GM23248 (cell line): ENCODE measurements around the gene ZMIZ1. TPM values are rescaled to one million over a fixed set of nuclear protein-coding genes. Genes with fewer than 3 reads are reported as not detected.
A peak's percentile ranks its signal among the peaks of the same experiment; 100 is the strongest.

Source experiments
- DNase-seq: peaks from one replicate; pipeline ENCODE4 v3.0.0-alpha.2; 2015
- H2AFZ ChIP-seq: fragments of 200-600 bp; sonication (generic); 2 replicates; pipeline ENCODE4 v1.6.1; 2016; ENCODE audit warnings: antibody characterized with exemption
- H3F3A ChIP-seq: fragments of 200-600 bp; sonication (generic); 2 replicates; pipeline ENCODE4 v1.6.1; 2016; ENCODE audit warnings: mild to moderate bottlenecking, antibody characterized with exemption, mixed run types; ENCODE audit not compliant: insufficient read depth
- H3K27ac ChIP-seq: fragments of 200-600 bp; sonication (generic); 2 replicates; pipeline ENCODE4 v1.5.1; 2016; ENCODE audit warnings: mild to moderate bottlenecking
- H3K27me3 ChIP-seq: fragments of 200-600 bp; sonication (generic); replicated peaks from 2 replicates; pipeline ENCODE4 v1.6.1; 2016; ENCODE audit warnings: mild to moderate bottlenecking; ENCODE audit not compliant: insufficient read depth
- H3K36me3 ChIP-seq: fragments of 200-600 bp; sonication (generic); 2 replicates; pipeline ENCODE4 v1.6.1; 2016; ENCODE audit warnings: low read depth, mild to moderate bottlenecking
- H3K4me1 ChIP-seq: fragments of 200-600 bp; sonication (generic); 2 replicates; pipeline ENCODE4 v1.6.1; 2016; ENCODE audit warnings: mild to moderate bottlenecking; ENCODE audit not compliant: insufficient read depth
- H3K4me2 ChIP-seq: fragments of 200-600 bp; sonication (generic); one replicate; pipeline ENCODE4 v1.6.1; 2016; ENCODE audit warnings: mild to moderate bottlenecking; ENCODE audit not compliant: unreplicated experiment
- H3K4me3 ChIP-seq: fragments of 200-600 bp; sonication (generic); 2 replicates; pipeline ENCODE4 v1.5.1; 2016; ENCODE audit warnings: mild to moderate bottlenecking
- H3K79me2 ChIP-seq: fragments of 200-600 bp; sonication (generic); 2 replicates; pipeline ENCODE4 v1.6.1; 2016; ENCODE audit warnings: mild to moderate bottlenecking; ENCODE audit not compliant: insufficient read depth
- H3K9ac ChIP-seq: fragments of 200-600 bp; sonication (generic); 2 replicates; pipeline ENCODE4 v1.6.1; 2016; ENCODE audit warnings: mild to moderate bottlenecking
- H3K9me2 ChIP-seq: fragments of 200-600 bp; sonication (generic); 2 replicates; pipeline ENCODE4 v1.6.1; 2016; ENCODE audit warnings: mixed run types, mild to moderate bottlenecking, moderate library complexity; ENCODE audit not compliant: insufficient read depth
- H3K9me3 ChIP-seq: fragments of 200-600 bp; sonication (generic); one replicate; pipeline ENCODE4 v1.6.1; 2017; ENCODE audit warnings: low read depth
- H4K20me1 ChIP-seq: fragments of 200-600 bp; sonication (generic); 2 replicates; pipeline ENCODE4 v1.6.0; 2016; ENCODE audit not compliant: insufficient read depth
- EZH2 ChIP-seq: fragments of 200-600 bp; sonication (generic); IDR thresholded peaks from 2 replicates; pipeline ENCODE4 v1.6.1; 2018; ENCODE audit warnings: antibody characterized with exemption, mild to moderate bottlenecking; ENCODE audit not compliant: insufficient read depth, poor library complexity, severe bottlenecking
- EZH2phosphoT487 ChIP-seq: fragments of 200-600 bp; sonication (generic); IDR thresholded peaks from 2 replicates; pipeline ENCODE4 v1.6.1; 2018; ENCODE audit warnings: antibody characterized with exemption, moderate library complexity, mild to moderate bottlenecking, low read depth; ENCODE audit not compliant: insufficient read depth
- WGBS, 2 experiments: methylation state at CpG; one replicate each; pipeline ENCODE4 v1.1.6; 2015 to 2017; ENCODE audit warnings: low lambda C conversion rate in 2 of 2, low coverage in 1 of 2; ENCODE audit errors: missing lambda C conversion rate in 2 of 2; 5-methylcytosine and 5-hydroxymethylcytosine counted together
- in situ Hi-C: fragments of 300-500 bp; cut with MboI; formaldehyde crosslinking; loops from 2 replicates; pipeline ENCODE4 v1.15.0; 2020
- polyA plus RNA-seq: library from polyadenylated mRNA; unstranded; fragments of >200 nt; fragmentation: Nextera tagmentation; extraction: Ambion mirVana; gene quantifications from 2 replicates; pipeline ENCODE4 v1.2.1, GENCODE V29; 2016
- total RNA-seq: library from RNA; depleted of rRNA; stranded (reverse); fragments of >200 nt; shearing (Covaris generic); gene quantifications from 2 replicates; pipeline ENCODE4 v1.2.3, GENCODE V29; 2014

The ZMIZ1 gene
- total and polyA plus RNA-seq, 2 experiments from 2014 or later: 21.9 to 28.4 TPM

- peaks cover 89% of the 10 kb centered on the region for H3K79me2 ChIP-seq
- no peaks in the 10 kb centered on the region for H3K9me3 ChIP-seq
- DNase-seq: no peak
- no peak for TF ChIP-seq EZH2
- TF ChIP-seq EZH2phosphoT487: no peak
- H3K27ac ChIP-seq: peak overlapping the region; percentile 99
- in situ Hi-C loops: no loop called here
- H3K4me1 ChIP-seq: peaks cover 68% of the 10 kb centered on the region
- 19 to 24% methylated on average over 5 of the region's 5 CpGs for WGBS, 2 experiments
- no peak overlapping the region for H3K4me3 ChIP-seq
- no peaks in the 10 kb centered on the region for H4K20me1 ChIP-seq
- no peaks in the 10 kb centered on the region for H3K27me3 ChIP-seq
- H3K4me2 ChIP-seq: peak overlapping the region; percentile 8
- H3F3A ChIP-seq: peaks cover 34% of the 10 kb centered on the region
- H3K9ac ChIP-seq: peak overlapping the region; percentile 87
- no peak overlapping the region for H2AFZ ChIP-seq
- no peaks in the 10 kb centered on the region for H3K9me2 ChIP-seq
- H3K36me3 ChIP-seq: 0 out of 2 replicates have a peak, but pooled peaks cover 3% of the 10 kb centered on the region
Observed at GRCh38 chr10:79158004-79158340, 89.2 kb downstream of the ZMIZ1 start.

GRCh38 chr10:79158402-79159097, 89.8 kb downstream of the ZMIZ1 start:
- Histone ChIP-seq H3K9me3 (no peaks in the 10 kb centered on the region), H4K20me1 (no peaks in the 10 kb centered on the region), H2AFZ (no peak overlapping the region), H3K4me3 (no peak overlapping the region), H3K4me2 (peak overlapping the region; percentile 71), H3K27me3 (no peaks in the 10 kb centered on the region), H3F3A (peaks cover 32% of the 10 kb centered on the region), H3K79me2 (peaks cover 89% of the 10 kb centered on the region), H3K9ac (peak overlapping the region; percentile 87), H3K9me2 (no peaks in the 10 kb centered on the region), H3K27ac (peak overlapping the region; percentile 99), H3K36me3 (0 out of 2 replicates have a peak, but pooled peaks cover 3% of the 10 kb centered on the region), H3K4me1 (peaks cover 73% of the 10 kb centered on the region)
- TF ChIP-seq EZH2 (no peak), EZH2phosphoT487 (no peak)
- 63 to 70% methylated on average over 9 of the region's 9 CpGs for WGBS, 2 experiments
- peak; percentile 37 for DNase-seq
- in situ Hi-C loops: no loop called here

DNA sequence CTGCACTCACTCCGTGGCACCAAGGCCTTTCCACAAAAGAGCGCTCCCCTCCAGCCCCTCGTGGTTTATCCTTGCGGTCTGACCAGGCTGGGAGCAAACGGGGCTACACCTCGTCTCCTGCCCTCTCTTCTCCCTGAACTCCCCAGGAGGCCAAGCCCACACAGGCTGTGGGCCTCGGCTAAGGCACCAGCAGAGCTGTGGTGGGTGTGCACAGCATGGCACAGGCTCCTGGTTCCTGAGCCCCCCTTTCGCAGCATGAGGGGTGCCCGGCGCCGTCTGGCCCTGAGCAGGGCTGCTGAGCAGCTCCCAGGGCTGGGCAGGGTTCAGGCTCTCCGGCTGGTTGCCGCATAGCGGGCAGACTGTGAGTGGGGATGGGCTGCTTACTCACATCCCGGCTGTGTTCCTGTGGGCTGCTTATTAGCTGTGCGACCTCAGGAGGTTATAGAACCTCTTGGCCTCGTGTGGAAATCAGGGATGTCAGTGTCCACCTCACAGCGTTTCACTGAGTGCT, 90.4 kb downstream of the ZMIZ1 start:
- no peak overlapping the region for H2AFZ ChIP-seq
- TF ChIP-seq EZH2: no peak
- no peak for TF ChIP-seq EZH2phosphoT487
- peak overlapping the region; percentile 31; the same call in 1 of the 2 replicates for H3K4me3 ChIP-seq
- peak; percentile 96 for DNase-seq
- H3F3A ChIP-seq: peaks cover 32% of the 10 kb centered on the region
- H3K27me3 ChIP-seq: no peaks in the 10 kb centered on the region
- 0 out of 2 replicates have a peak, but pooled peaks cover 3% of the 10 kb centered on the region for H3K36me3 ChIP-seq
- no peaks in the 10 kb centered on the region for H4K20me1 ChIP-seq
- peaks cover 73% of the 10 kb centered on the region for H3K4me1 ChIP-seq
- peaks cover 89% of the 10 kb centered on the region for H3K79me2 ChIP-seq
- no peaks in the 10 kb centered on the region for H3K9me2 ChIP-seq
- H3K9ac ChIP-seq: peak overlapping the region; percentile 87
- no peaks in the 10 kb centered on the region for H3K9me3 ChIP-seq
- WGBS, 2 experiments: 6 to 7% methylated on average over 15 to 18 of the region's 18 CpGs
- peak overlapping the region; percentile 99 for H3K27ac ChIP-seq
- in situ Hi-C loops: no loop called here
- H3K4me2 ChIP-seq: peak overlapping the region; percentile 71

- Histone ChIP-seq H4K20me1 (no peaks in the 10 kb centered on the region), H3K9me2 (no peaks in the 10 kb centered on the region), H3K79me2 (peaks cover 89% of the 10 kb centered on the region), H3K9ac (peak overlapping the region; percentile 87), H3K36me3 (0 out of 2 replicates have a peak, but pooled peaks cover 3% of the 10 kb centered on the region), H3K27me3 (no peaks in the 10 kb centered on the region), H3K27ac (peak overlapping the region; percentile 99), H3K4me1 (peaks cover 70% of the 10 kb centered on the region), H3K4me3 (peak overlapping the region; percentile 31), H2AFZ (no peak overlapping the region), H3K9me3 (no peaks in the 10 kb centered on the region), H3F3A (peaks cover 30% of the 10 kb centered on the region), H3K4me2 (peak overlapping the region; percentile 71)
- peak; percentile 92 for DNase-seq
- WGBS, 2 experiments: 2 to 4% methylated on average over 15 of the region's 15 CpGs
- no peak for TF ChIP-seq EZH2
- TF ChIP-seq EZH2phosphoT487: no peak
- in situ Hi-C loops: no loop called here
Observed at GRCh38 chr10:79159785-79160184, 91.0 kb downstream of the ZMIZ1 start.
